Testis (tissue), 3 donors: ENCODE data around the gene PPP1R26. TPM values are rescaled to one million over a fixed set of nuclear protein-coding genes. Genes with fewer than 3 reads are reported as not detected.

Experiments
- DNase-seq: peaks from one replicate; pipeline ENCODE4 v3.0.0-alpha.2; 2019
- H3K27ac ChIP-seq, 2 donors: fragments of 200-600 bp; sonication (generic); one replicate each; pipeline ENCODE4 v1.5.1; 2019
- H3K27me3 ChIP-seq: fragments of 200-600 bp; sonication (generic); one replicate; pipeline ENCODE4 v1.5.1; 2019
- H3K36me3 ChIP-seq: fragments of 200-600 bp; sonication (generic); one replicate; pipeline ENCODE4 v1.5.1; 2017; ENCODE audit warnings: low read depth; ENCODE audit errors: missing control alignments
- H3K4me1 ChIP-seq: fragments of 200-600 bp; sonication (generic); one replicate; pipeline ENCODE4 v1.5.1; 2019
- H3K4me3 ChIP-seq, 2 donors: fragments of 200-600 bp; sonication (generic); one replicate each; pipeline ENCODE4 v1.5.1; 2017 to 2019
- H3K9me3 ChIP-seq: fragments of 200-600 bp; sonication (generic); one replicate; pipeline ENCODE4 v1.5.1; 2017
- CTCF ChIP-seq, 3 experiments: fragments of 450-650 bp in 2 of 3; fragments of 200-600 bp in 1 of 3; sonication (generic) in 1 of 3; IDR thresholded peaks; one replicate each; pipeline ENCODE4 v1.5.1; 2016 to 2019; ENCODE audit warnings: antibody characterized with exemption in 3 of 3, mild to moderate bottlenecking in 2 of 3, moderate library complexity in 1 of 3
- POLR2A ChIP-seq: fragments of 450-650 bp; IDR thresholded peaks from one replicate; pipeline ENCODE4 v1.6.1; 2017; ENCODE audit warnings: antibody characterized with exemption, mild to moderate bottlenecking, moderate library complexity
- WGBS, 2 donors: methylation state at CpG; one replicate each; pipeline ENCODE4 v1.1.5; 2018; 5-methylcytosine and 5-hydroxymethylcytosine counted together
- intact Hi-C: fragments of 100-400 bp; cut with DNase I; formaldehyde crosslinking; loops from one replicate; pipeline ENCODE4 v1.15.1; 2023; ENCODE audit warnings: low total_unique reads
- polyA plus RNA-seq: library from polyadenylated mRNA; stranded (reverse); fragments of 350-450 nt; fragmentation: Illumina TruSeq; extraction: RNeasy Lipid Tissue Mini Kit (QIAGEN cat#74804); gene quantifications from one replicate; pipeline ENCODE4 v1.2.3, GENCODE V29; 2014; ENCODE audit warnings: low read depth, low replicate concordance; ENCODE audit not compliant: insufficient read depth
- total RNA-seq, 2 donors: library from RNA; depleted of rRNA; stranded (reverse); fragments of >200 nt; gene quantifications; one replicate each; pipeline ENCODE4 v1.2.3, GENCODE V29; 2016

PPP1R26 gene
- total and polyA plus RNA-seq, 3 donors from 2014 or later: 15.6 to 38.8 (median 33.1) TPM

GRCh38 chr9:135464181-135464580 is 15.4 kb upstream of the PPP1R26 start:
- TF ChIP-seq POLR2A (no peak), CTCF (IDR thresholded peaks at IDR 0.05) (no peak)
- H3K27me3 ChIP-seq: no peaks in the 10 kb centered on the region
- no peaks in the 10 kb centered on the region for H3K9me3 ChIP-seq
- no peak overlapping the region for H3K27ac ChIP-seq
- 78 to 83% methylated on average over 7 of the region's 7 CpGs for WGBS, 2 donors
- DNase-seq: no peak
- H3K4me1 ChIP-seq: no peaks in the 10 kb centered on the region
- H3K4me3 ChIP-seq: no peak overlapping the region
- H3K36me3 ChIP-seq: no peaks in the 10 kb centered on the region
- intact Hi-C loops: no loop called here

- H3K36me3 ChIP-seq: no peaks in the 10 kb centered on the region
- no peak for DNase-seq
- H3K27ac ChIP-seq: no peak overlapping the region
- intact Hi-C loops: no loop called here
- H3K27me3 ChIP-seq: no peaks in the 10 kb centered on the region
- WGBS, 2 donors: 59 to 70% methylated on average over 16 of the region's 16 CpGs
- TF ChIP-seq CTCF (IDR thresholded peaks at IDR 0.05) (no peak), POLR2A (no peak)
- no peaks in the 10 kb centered on the region for H3K4me1 ChIP-seq
- H3K9me3 ChIP-seq: no peaks in the 10 kb centered on the region
- H3K4me3 ChIP-seq: no peak overlapping the region
Observed at GRCh38 chr9:135468854-135469521, 10.6 kb upstream of the PPP1R26 start.

- Histone ChIP-seq H3K27ac (no peak overlapping the region), H3K4me1 (no peaks in the 10 kb centered on the region), H3K27me3 (no peaks in the 10 kb centered on the region), H3K36me3 (no peaks in the 10 kb centered on the region), H3K9me3 (no peaks in the 10 kb centered on the region), H3K4me3 (no peak overlapping the region)
- no peak for DNase-seq
- intact Hi-C loops: no loop called here
- no peak for TF ChIP-seq CTCF (IDR thresholded peaks at IDR 0.05)
- WGBS, 2 donors: 81% methylated on average over 20 to 23 of the region's 23 CpGs
Observed at GRCh38 chr9:135471791-135472640, 7.6 kb upstream of the PPP1R26 start.

- no peak for DNase-seq
- peaks cover 6% of the 10 kb centered on the region for H3K4me1 ChIP-seq
- no peak for TF ChIP-seq POLR2A
- no peak for TF ChIP-seq CTCF (IDR thresholded peaks at IDR 0.05)
- intact Hi-C loops: no loop called here
- 77 to 78% methylated on average over 4 to 12 of the region's 12 CpGs for WGBS, 2 donors
- no peaks in the 10 kb centered on the region for H3K27me3 ChIP-seq
- no peaks in the 10 kb centered on the region for H3K9me3 ChIP-seq
- H3K36me3 ChIP-seq: no peaks in the 10 kb centered on the region
- no peak overlapping the region for H3K4me3 ChIP-seq
- H3K27ac ChIP-seq: no peak overlapping the region
Observed at GRCh38 chr9:135473972-135474543, 5.5 kb upstream of the PPP1R26 start.
